H1 (cell line): ENCODE data around the gene SLC28A1. TPM values are rescaled to one million over a fixed set of nuclear protein-coding genes. Genes with fewer than 3 reads are reported as not detected.

Experiments
- CTCF ChIA-PET: fragments of 300-600 bp; sonication (Branson Sonifier 250); formaldehyde crosslinking; loops from one replicate; lab custom pipeline; 2021; ENCODE audit not compliant: partially characterized antibody; lab: Charles Lee
- POLR2A ChIA-PET: fragments of 300-600 bp; sonication (Branson Sonifier 250); formaldehyde crosslinking; loops from one replicate; lab custom pipeline; 2021; ENCODE audit warnings: inconsistent platforms; ENCODE audit not compliant: partially characterized antibody; lab: Charles Lee
- DNase-seq, 2 experiments: peaks; one replicate each; pipeline versions ENCODE4 v3.0.0 to v3.0.0-alpha.2; 2010 to 2022; ENCODE audit warnings: low spot score in 2 of 2, low read depth in 1 of 2, mixed read lengths in 1 of 2
- FAIRE-seq: peaks from 2 replicates; lab custom pipeline; 2011; peaks lifted over from hg19 to GRCh38; lab: Jason Lieb, UNC
- H2AFZ ChIP-seq: 2 replicates; pipeline ENCODE4 v1.8.1; 2012; ENCODE audit warnings: low read length, inconsistent platforms
- H2AK5ac ChIP-seq: 2 replicates; pipeline ENCODE4 v1.6.1; 2013; ENCODE audit warnings: low read depth, low read length
- H2BK120ac ChIP-seq: replicated peaks from 2 replicates; pipeline ENCODE3; 2013; ENCODE audit warnings: low read depth, low read length, inconsistent platforms
- H2BK12ac ChIP-seq: 2 replicates; pipeline ENCODE4 v1.6.1; 2013; ENCODE audit warnings: low read depth, low read length
- H2BK15ac ChIP-seq: 2 replicates; pipeline ENCODE4 v1.6.1; 2013; ENCODE audit warnings: low read length
- H2BK20ac ChIP-seq: 2 replicates; pipeline ENCODE4 v1.6.1; 2013; ENCODE audit warnings: low read length
- H2BK5ac ChIP-seq: 2 replicates; pipeline ENCODE4 v1.6.1; 2013; ENCODE audit warnings: low read depth, low read length
- H3K14ac ChIP-seq: 2 replicates; pipeline ENCODE4 v1.6.1; 2013; ENCODE audit warnings: inconsistent platforms; ENCODE audit not compliant: insufficient read length
- H3K18ac ChIP-seq: 2 replicates; pipeline ENCODE4 v1.6.1; 2013; ENCODE audit warnings: low read length; ENCODE audit errors: extremely low read depth
- H3K23ac ChIP-seq: 2 replicates; pipeline ENCODE4 v1.6.1; 2013; ENCODE audit warnings: inconsistent platforms; ENCODE audit not compliant: insufficient read length
- H3K23me2 ChIP-seq: 2 replicates; pipeline ENCODE4 v1.6.1; 2013; ENCODE audit warnings: low read depth, low read length
- H3K27ac ChIP-seq: 2 replicates; pipeline ENCODE4 v1.6.1; 2011; ENCODE audit warnings: low read depth, low read length, inconsistent platforms
- H3K27me3 ChIP-seq, 4 experiments: replicated peaks in 1 of 4; 1 replicate in 1 of 4; 2 replicates in 3 of 4; pipeline versions ENCODE4 v1.6.1 to v1.8.1; 2011 to 2013; ENCODE audit warnings: low read length in 3 of 4, mild to moderate bottlenecking in 3 of 4, inconsistent platforms in 2 of 4, mixed read lengths in 2 of 4, moderate library complexity in 1 of 4; ENCODE audit not compliant: control insufficient read depth in 3 of 4, insufficient read depth in 3 of 4; ENCODE audit errors: extremely low read depth in 1 of 4
- H3K36me3 ChIP-seq, 4 experiments: 2 replicates each; pipeline versions ENCODE4 v1.6.1 to v1.8.1; 2011 to 2013; ENCODE audit warnings: mild to moderate bottlenecking in 4 of 4, low read length in 3 of 4, moderate library complexity in 2 of 4, control low read depth in 1 of 4, inconsistent platforms in 1 of 4; ENCODE audit not compliant: insufficient read depth in 4 of 4, control insufficient read depth in 2 of 4
- H3K4ac ChIP-seq: replicated peaks from 2 replicates; pipeline ENCODE3; 2013; ENCODE audit warnings: low read length, low read depth, mixed read lengths, inconsistent platforms; ENCODE audit not compliant: insufficient read length
- H3K4me1 ChIP-seq, 4 experiments: replicated peaks in 1 of 4; 1 replicate in 1 of 4; 2 replicates in 3 of 4; pipeline versions ENCODE4 v1.6.1 to v1.8.1; 2011 to 2013; ENCODE audit warnings: low read length in 3 of 4, inconsistent platforms in 2 of 4, mixed read lengths in 1 of 4; ENCODE audit not compliant: insufficient read depth in 4 of 4, control insufficient read depth in 3 of 4
- H3K4me2 ChIP-seq, 2 experiments: 2 replicates each; pipeline versions ENCODE4 v1.6.1 to v1.8.1; 2011 to 2013; ENCODE audit warnings: low read depth in 2 of 2, low read length in 2 of 2, control low read depth in 1 of 2, inconsistent platforms in 1 of 2, mild to moderate bottlenecking in 1 of 2; ENCODE audit not compliant: insufficient read depth in 1 of 2
- H3K4me3 ChIP-seq, 4 experiments: fragments of 200-600, 300-600 bp in 1 of 4; sonication (generic), shearing (Covaris generic), sonication (Bioruptor Twin) in 1 of 4; 2 replicates each; pipeline versions ENCODE4 v1.5.1 to v1.8.1; 2011 to 2016; ENCODE audit warnings: low read length in 4 of 4, low read depth in 3 of 4, control low read depth in 2 of 4, inconsistent platforms in 2 of 4, mild to moderate bottlenecking in 2 of 4, mixed read lengths in 1 of 4, moderate library complexity in 1 of 4; ENCODE audit not compliant: insufficient read depth in 2 of 4; ENCODE audit errors: extremely low read depth in 1 of 4
- H3K56ac ChIP-seq: replicated peaks from 2 replicates; pipeline ENCODE3; 2013; ENCODE audit warnings: low read depth, mild to moderate bottlenecking, mixed read lengths, low read length, inconsistent platforms; ENCODE audit not compliant: insufficient read length
- H3K79me1 ChIP-seq: 2 replicates; pipeline ENCODE4 v1.6.1; 2013; ENCODE audit warnings: low read depth, low read length, control low read depth
- H3K79me2 ChIP-seq, 2 experiments: 2 replicates each; pipeline versions ENCODE4 v1.6.1 to v1.8.1; 2012 to 2013; ENCODE audit warnings: low read length in 2 of 2, mild to moderate bottlenecking in 2 of 2, inconsistent platforms in 1 of 2; ENCODE audit not compliant: insufficient read depth in 2 of 2, control insufficient read depth in 1 of 2
- H3K9ac ChIP-seq, 4 experiments: replicated peaks in 1 of 4; 1 replicate in 1 of 4; 2 replicates in 3 of 4; pipeline versions ENCODE4 v1.6.1 to v1.8.1; 2011 to 2013; ENCODE audit warnings: low read depth in 3 of 4, low read length in 3 of 4, control low read depth in 2 of 4, mild to moderate bottlenecking in 2 of 4, moderate library complexity in 2 of 4, inconsistent platforms in 1 of 4; ENCODE audit errors: extremely low read depth in 1 of 4
- H3K9me3 ChIP-seq, 2 experiments: 2 replicates each; pipeline versions ENCODE4 v1.6.1 to v1.8.1; 2012 to 2013; ENCODE audit warnings: mild to moderate bottlenecking in 2 of 2, moderate library complexity in 2 of 2, control low read depth in 1 of 2, inconsistent platforms in 1 of 2, low read depth in 1 of 2, low read length in 1 of 2, mixed read lengths in 1 of 2; ENCODE audit not compliant: insufficient read depth in 2 of 2
- H4K20me1 ChIP-seq, 2 experiments: replicated peaks in 1 of 2; 2 replicates each; pipeline versions ENCODE3 to v1.8.1; 2011 to 2013; ENCODE audit warnings: inconsistent platforms in 2 of 2, low read length in 2 of 2, mild to moderate bottlenecking in 1 of 2; ENCODE audit not compliant: insufficient read depth in 2 of 2, control insufficient read depth in 1 of 2
- H4K5ac ChIP-seq: 2 replicates; pipeline ENCODE4 v1.6.1; 2013; ENCODE audit warnings: low read length, low read depth, mixed read lengths, inconsistent platforms; ENCODE audit not compliant: insufficient read length
- H4K8ac ChIP-seq: 2 replicates; pipeline ENCODE4 v1.8.0; 2013; ENCODE audit warnings: mild to moderate bottlenecking, moderate library complexity, low read length, inconsistent platforms; ENCODE audit not compliant: insufficient read depth; ENCODE audit errors: extremely low read depth
- H4K91ac ChIP-seq: replicated peaks from 2 replicates; pipeline ENCODE3; 2013; ENCODE audit warnings: low read length, mixed read lengths, inconsistent platforms; ENCODE audit not compliant: insufficient read length
- EZH2 ChIP-seq: fragments of 200-600 bp; sonication (generic); IDR thresholded peaks from 2 replicates; pipeline ENCODE4 v1.7.1; 2012; ENCODE audit warnings: low read depth, mild to moderate bottlenecking, moderate library complexity, low read length, inconsistent platforms; ENCODE audit not compliant: severe bottlenecking
- GTF2F1 ChIP-seq: IDR thresholded peaks from 2 replicates; pipeline ENCODE4 v1.6.1; 2012; ENCODE audit warnings: low read depth, low read length, improper control_type of control experiment, borderline replicate concordance
- JUN ChIP-seq: IDR thresholded peaks from 2 replicates; pipeline ENCODE4 v1.6.1; 2011; ENCODE audit warnings: low read depth, mild to moderate bottlenecking, improper control_type of control experiment, low read length
- SIN3A ChIP-seq, 2 experiments: IDR thresholded peaks in 1 of 2; conservative IDR thresholded peaks in 1 of 2; 2 replicates each; pipeline ENCODE4 v1.6.1; 2011 to 2012; ENCODE audit warnings: low read length in 2 of 2, improper control_type of control experiment in 1 of 2, low read depth in 1 of 2, mild to moderate bottlenecking in 1 of 2
- SP1 ChIP-seq: IDR thresholded peaks from 2 replicates; pipeline ENCODE4 v1.6.1; 2011; ENCODE audit warnings: low read depth, low read length
- WGBS, 2 experiments: shearing (Covaris generic) in 1 of 2; methylation state at CpG; one replicate each; pipeline versions ENCODE4 v1.1.6 to v1.1.7; 2013 to 2015; ENCODE audit warnings: low lambda C conversion rate in 2 of 2, mixed read lengths in 2 of 2, inconsistent platforms in 1 of 2, low coverage in 1 of 2, missing lambda C conversion rate in 1 of 2; ENCODE audit not compliant: insufficient replicate concordance in 2 of 2, insufficient coverage in 1 of 2, insufficient read length in 1 of 2; ENCODE audit errors: extremely low coverage in 1 of 2, missing lambda C conversion rate in 1 of 2; 5-methylcytosine and 5-hydroxymethylcytosine counted together
- polyA plus RNA-seq, 7 experiments: library from polyadenylated mRNA; depleted of rRNA in 3 of 7; stranded (reverse) in 5 of 7; unstranded in 2 of 7; fragments of >200 nt in 5 of 7; fragments of 200-250 nt in 2 of 7; gene quantifications; 1 replicate in 5 of 7; 2 replicates in 1 of 7; 4 replicates in 1 of 7; pipeline versions ENCODE4 v1.2.1 to v1.2.3, GENCODE V29; 2011 to 2013; ENCODE audit warnings: missing spikeins in 2 of 7, mixed read lengths in 2 of 7
- total RNA-seq: library from RNA; stranded (reverse); fragmentation: NEBNext Ultra II Directional; extraction: Animal tissue kit (Norgen Biotek cat#: 25700); gene quantifications from 2 replicates; pipeline ENCODE4 v1.2.1, GENCODE V29; 2021
- TF ChIP-seq, protein P1 (sequence below): IDR thresholded peaks from 2 replicates; pipeline ENCODE4 v1.6.1; 2012; ENCODE audit warnings: inconsistent platforms
- TF ChIP-seq, protein P2 (sequence below), 3 experiments: IDR thresholded peaks; 1 replicate in 2 of 3; 2 replicates in 1 of 3; pipeline versions ENCODE4 v1.5.1 to v1.6.1; 2011; ENCODE audit warnings: low read length in 3 of 3, mild to moderate bottlenecking in 3 of 3, inconsistent platforms in 2 of 3, low read depth in 1 of 3, moderate library complexity in 1 of 3; ENCODE audit not compliant: insufficient read depth in 1 of 3; ENCODE audit errors: control extremely low read depth in 1 of 3

SLC28A1 gene
- total and polyA plus RNA-seq, 2 of the 8 experiments (the other 6 are each of a cell fraction or from before 2014, with no cell fraction given) = 0.09 TPM; not detected in 1

DNA sequence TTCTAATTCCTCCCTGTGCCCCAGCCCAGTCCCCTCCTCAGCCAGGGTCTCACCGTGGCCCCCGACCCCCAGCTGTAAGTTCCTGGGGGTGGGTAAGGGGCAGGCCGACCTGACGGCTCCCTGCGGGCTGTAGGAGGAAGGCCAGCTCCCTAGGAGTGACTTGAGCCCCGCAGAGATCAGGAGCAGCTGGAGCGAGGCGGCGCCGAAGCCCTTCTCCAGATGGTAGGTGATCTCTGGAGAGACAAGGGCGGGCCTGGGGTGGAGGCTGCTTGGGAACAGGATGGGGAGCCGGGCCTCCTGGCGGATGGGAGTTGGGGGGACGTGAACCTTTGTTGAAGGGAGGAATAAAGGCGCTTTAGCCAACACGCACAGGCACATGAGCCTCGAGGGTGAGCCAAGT is 4.2 kb downstream of the SLC28A1 start:
- no peak overlapping the region for H2BK15ac ChIP-seq
- no peaks in the 10 kb centered on the region for H3K79me2 ChIP-seq
- no peak overlapping the region for H3K4me3 ChIP-seq
- H2BK12ac ChIP-seq = no peak overlapping the region
- no peak overlapping the region for H3K4me2 ChIP-seq
- H3K4ac ChIP-seq = no peak overlapping the region
- no peak overlapping the region for H3K23ac ChIP-seq
- H3K27me3 ChIP-seq = 0 out of 7 replicates have a peak, but pooled peaks cover 0 to 3% (median 0%) of the 10 kb centered on the region in 4 experiments
- H4K5ac ChIP-seq = no peak overlapping the region
- H3K36me3 ChIP-seq = no peaks in the 10 kb centered on the region
- no peak overlapping the region for H2BK20ac ChIP-seq
- no peak for DNase-seq
- H3K18ac ChIP-seq = no peak overlapping the region
- no peak overlapping the region for H2AFZ ChIP-seq
- peak overlapping the region; percentile 42 for H4K91ac ChIP-seq
- H3K56ac ChIP-seq = no peak overlapping the region
- TF ChIP-seq SP1 (no peak), JUN (no peak), SIN3A (conservative IDR thresholded peaks at IDR 0.05 in 1 of 2, IDR thresholded peaks at IDR 0.05 in 1 of 2; ENCODE audit: low read depth in 1 of 2, low read length in 2 of 2) (no peak), GTF2F1 (no peak), EZH2 (no peak)
- TF ChIP-seq, protein P1, sequence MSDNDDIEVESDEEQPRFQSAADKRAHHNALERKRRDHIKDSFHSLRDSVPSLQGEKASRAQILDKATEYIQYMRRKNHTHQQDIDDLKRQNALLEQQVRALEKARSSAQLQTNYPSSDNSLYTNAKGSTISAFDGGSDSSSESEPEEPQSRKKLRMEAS = no peak
- TF ChIP-seq, protein P2, sequence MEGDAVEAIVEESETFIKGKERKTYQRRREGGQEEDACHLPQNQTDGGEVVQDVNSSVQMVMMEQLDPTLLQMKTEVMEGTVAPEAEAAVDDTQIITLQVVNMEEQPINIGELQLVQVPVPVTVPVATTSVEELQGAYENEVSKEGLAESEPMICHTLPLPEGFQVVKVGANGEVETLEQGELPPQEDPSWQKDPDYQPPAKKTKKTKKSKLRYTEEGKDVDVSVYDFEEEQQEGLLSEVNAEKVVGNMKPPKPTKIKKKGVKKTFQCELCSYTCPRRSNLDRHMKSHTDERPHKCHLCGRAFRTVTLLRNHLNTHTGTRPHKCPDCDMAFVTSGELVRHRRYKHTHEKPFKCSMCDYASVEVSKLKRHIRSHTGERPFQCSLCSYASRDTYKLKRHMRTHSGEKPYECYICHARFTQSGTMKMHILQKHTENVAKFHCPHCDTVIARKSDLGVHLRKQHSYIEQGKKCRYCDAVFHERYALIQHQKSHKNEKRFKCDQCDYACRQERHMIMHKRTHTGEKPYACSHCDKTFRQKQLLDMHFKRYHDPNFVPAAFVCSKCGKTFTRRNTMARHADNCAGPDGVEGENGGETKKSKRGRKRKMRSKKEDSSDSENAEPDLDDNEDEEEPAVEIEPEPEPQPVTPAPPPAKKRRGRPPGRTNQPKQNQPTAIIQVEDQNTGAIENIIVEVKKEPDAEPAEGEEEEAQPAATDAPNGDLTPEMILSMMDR (IDR thresholded peaks at IDR 0.05; ENCODE audit: control extremely low read depth in 1 of 3, insufficient read depth in 1 of 3, low read depth in 1 of 3, low read length in 3 of 3) = no peak
- TF ChIP-seq, all 59 proteins: peak for 0
- H2BK5ac ChIP-seq = no peak overlapping the region
- H4K8ac ChIP-seq = no peak overlapping the region
- H3K14ac ChIP-seq = no peak overlapping the region
- peaks cover 0 to 8% (median 1%) of the 10 kb centered on the region in 4 experiments; a peak in 4 of 7 replicates for H3K4me1 ChIP-seq
- H3K9ac ChIP-seq = no peak overlapping the region
- H3K79me1 ChIP-seq = no peaks in the 10 kb centered on the region
- no peak overlapping the region for H2AK5ac ChIP-seq
- H2BK120ac ChIP-seq = no peak overlapping the region
- no peak for FAIRE-seq
- ChIA-PET POLR2A (interaction anchor here (1.0 to 1.1 kb wide), 2 partner anchors 9 to 12 kb away, joined by 3 to 6 read pairs; no protein-coding TSS in a partner anchor), CTCF (interaction anchor here (0.6 to 2.0 kb wide), 7 partner anchors 12 to 301 kb away, joined by 3 to 9 read pairs (median 4); no protein-coding TSS in a partner anchor)
- H3K23me2 ChIP-seq = no peaks in the 10 kb centered on the region
- H3K9me3 ChIP-seq = no peaks in the 10 kb centered on the region
- 84% methylated on average over 17 of the region's 17 CpGs; no CpG with 5 or more reads in 1 of the 2 experiments for WGBS, 2 experiments
- H4K20me1 ChIP-seq = no peaks in the 10 kb centered on the region
- H3K27ac ChIP-seq = no peak overlapping the region
